CD4-positive, alpha-beta T cell treated with Interleukin-17A for 1 hour (primary cell): ENCODE data around the gene HSPB2.
"Not testable (repeated sequence)": the region's sequence is repeated elsewhere in the genome, so short reads cannot be mapped to it uniquely, and the experiment has no call there.

ENCODE experiments used
- DNase-seq: peaks from one replicate; pipeline ENCODE4 v3.0.0-alpha.2; 2020

HSPB2 gene

GRCh38 chr11:111916768-111917167 lies 4.2 kb downstream of the HSPB2 start:
- no peak for DNase-seq

GRCh38 chr11:111917312-111917711 lies 4.8 kb downstream of the HSPB2 start:
- DNase-seq = no peak

GRCh38 chr11:111917788-111918187 lies 5.3 kb downstream of the HSPB2 start:
- no peak for DNase-seq

- DNase-seq = no peak
These were observed 6.1 kb downstream of the HSPB2 start, which contains the start of gene C11orf52 for GRCh38 chr11:111918390-111919256. Gene C11orf52, plus strand, starts transcription at chr11:111918913. Its CDS starts 60 bp downstream, at chr11:111918973.

GRCh38 chr11:111920908-111921307 lies 8.4 kb downstream of the HSPB2 start:
- no peak for DNase-seq

- no peak for DNase-seq
These were observed 9.2 kb downstream of the HSPB2 start for GRCh38 chr11:111921541-111922230.

GRCh38 chr11:111922803-111923202 lies 10.3 kb downstream of the HSPB2 start:
- DNase-seq = no peak

- no peak for DNase-seq
These were observed 10.8 kb downstream of the HSPB2 start for GRCh38 chr11:111923351-111923788.

- DNase-seq = no peak
These were observed 11.4 kb downstream of the HSPB2 start for GRCh38 chr11:111923951-111924350.

GRCh38 chr11:111925953-111926352 lies 13.4 kb downstream of the HSPB2 start:
- no peak for DNase-seq

GRCh38 chr11:111926505-111927391 lies 14.2 kb downstream of the HSPB2 start:
- DNase-seq = peak; percentile 98

GRCh38 chr11:111930472-111930871 lies 17.9 kb downstream of the HSPB2 start:
- DNase-seq = no peak

- no peak for DNase-seq
These were observed 20.0 kb downstream of the HSPB2 start for GRCh38 chr11:111932611-111932950.

GRCh38 chr11:111933176-111933575 lies 20.6 kb downstream of the HSPB2 start:
- not testable (repeated sequence) for DNase-seq

GRCh38 chr11:111933872-111934271 lies 21.3 kb downstream of the HSPB2 start:
- no peak for DNase-seq

- DNase-seq = no peak
These were observed 21.8 kb downstream of the HSPB2 start for GRCh38 chr11:111934306-111934705.

GRCh38 chr11:111935317-111936039 lies 22.9 kb downstream of the HSPB2 start:
- DNase-seq = no peak

- no peak for DNase-seq
These were observed 23.6 kb downstream of the HSPB2 start for GRCh38 chr11:111936040-111936540.

GRCh38 chr11:111937461-111937769 lies 24.9 kb downstream of the HSPB2 start:
- no peak for DNase-seq

- no peak for DNase-seq
These were observed 25.3 kb downstream of the HSPB2 start for GRCh38 chr11:111937844-111938243.

- DNase-seq = peak; percentile 35
These were observed 26.2 kb downstream of the HSPB2 start for GRCh38 chr11:111938687-111939160.
